Measurements from ENCODE around the gene PCED1B.
"Not testable (repeated sequence)": the region's sequence is repeated elsewhere in the genome, so short reads cannot be mapped to it uniquely, and the experiment has no call there.

The PCED1B gene

DNA sequence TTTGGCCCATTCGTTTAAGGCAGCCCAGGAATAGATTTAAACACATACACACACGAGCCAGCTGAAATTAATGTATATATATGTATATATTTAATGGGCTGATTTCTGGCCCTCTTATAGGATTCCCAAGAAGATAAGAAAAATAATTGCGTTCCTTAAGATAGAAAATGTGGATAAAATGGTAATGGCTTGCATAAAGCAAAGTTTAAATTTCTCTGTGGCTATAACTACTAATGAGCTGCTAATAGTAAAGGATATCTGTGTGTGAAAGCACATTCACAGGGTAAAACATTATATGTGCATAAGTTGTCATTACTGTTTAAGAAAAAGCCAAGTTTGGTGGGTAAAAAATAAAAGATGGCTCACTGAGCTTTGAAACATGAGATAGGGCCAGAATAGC lies 134.0 kb downstream of the PCED1B start:
- in situ Hi-C loops (cut with HindIII; ENCODE audit: low sequenced_read_pairs): no loop called here

DNA sequence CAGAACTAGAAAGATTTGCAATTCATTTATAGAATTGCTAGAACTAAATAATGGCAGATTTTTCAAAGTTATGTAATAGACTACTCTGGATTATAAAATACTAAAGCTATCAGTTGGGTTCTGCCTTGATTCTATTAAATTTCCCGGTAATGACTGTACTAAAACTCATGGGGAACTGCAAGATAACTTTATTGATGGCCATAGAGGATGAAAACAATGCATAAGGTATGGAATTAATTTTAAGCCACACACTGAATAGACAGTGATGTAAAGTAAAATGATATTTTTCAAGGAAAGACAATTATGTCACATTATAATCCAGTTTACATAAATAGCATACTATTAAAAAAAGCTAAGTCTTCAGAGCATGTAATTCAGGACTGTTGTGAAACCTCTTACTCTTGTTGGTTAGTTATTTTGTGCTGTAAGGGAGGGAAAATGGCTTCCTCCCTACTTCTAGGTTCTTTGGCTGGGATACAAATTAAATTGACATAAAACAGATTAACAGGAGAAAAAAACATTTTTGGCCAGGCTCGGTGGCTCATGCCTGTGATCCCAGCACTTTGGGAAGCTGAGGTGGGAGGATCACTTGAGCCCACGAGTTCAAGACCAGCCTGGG lies 134.7 kb downstream of the PCED1B start:
- DNase-seq (ENCODE audit: low read depth, low spot score): no peak
- H3K4me3 ChIP-seq (ENCODE audit: low read depth, low read length): no peak overlapping the region
- in situ Hi-C loops (cut with HindIII; ENCODE audit: low sequenced_read_pairs): no loop called here
- TF ChIP-seq, protein P1, sequence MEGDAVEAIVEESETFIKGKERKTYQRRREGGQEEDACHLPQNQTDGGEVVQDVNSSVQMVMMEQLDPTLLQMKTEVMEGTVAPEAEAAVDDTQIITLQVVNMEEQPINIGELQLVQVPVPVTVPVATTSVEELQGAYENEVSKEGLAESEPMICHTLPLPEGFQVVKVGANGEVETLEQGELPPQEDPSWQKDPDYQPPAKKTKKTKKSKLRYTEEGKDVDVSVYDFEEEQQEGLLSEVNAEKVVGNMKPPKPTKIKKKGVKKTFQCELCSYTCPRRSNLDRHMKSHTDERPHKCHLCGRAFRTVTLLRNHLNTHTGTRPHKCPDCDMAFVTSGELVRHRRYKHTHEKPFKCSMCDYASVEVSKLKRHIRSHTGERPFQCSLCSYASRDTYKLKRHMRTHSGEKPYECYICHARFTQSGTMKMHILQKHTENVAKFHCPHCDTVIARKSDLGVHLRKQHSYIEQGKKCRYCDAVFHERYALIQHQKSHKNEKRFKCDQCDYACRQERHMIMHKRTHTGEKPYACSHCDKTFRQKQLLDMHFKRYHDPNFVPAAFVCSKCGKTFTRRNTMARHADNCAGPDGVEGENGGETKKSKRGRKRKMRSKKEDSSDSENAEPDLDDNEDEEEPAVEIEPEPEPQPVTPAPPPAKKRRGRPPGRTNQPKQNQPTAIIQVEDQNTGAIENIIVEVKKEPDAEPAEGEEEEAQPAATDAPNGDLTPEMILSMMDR (IDR thresholded peaks at IDR 0.05; ENCODE audit: low read depth, low read length): no peak

More for the DNA sequence above, 134.0 kb downstream of the PCED1B start:
- TF ChIP-seq, protein P1 (IDR thresholded peaks at IDR 0.05; ENCODE audit: low read depth, low read length): no peak
- H3K4me3 ChIP-seq (ENCODE audit: low read depth, low read length): no peak overlapping the region
- no peak for DNase-seq (ENCODE audit: low read depth, low spot score)

- no peak for DNase-seq (ENCODE audit: low read depth, low spot score)
- no peak overlapping the region for H3K4me3 ChIP-seq (ENCODE audit: low read depth, low read length)
- TF ChIP-seq, protein P1 (IDR thresholded peaks at IDR 0.05; ENCODE audit: low read depth, low read length): no peak
- in situ Hi-C loops (cut with HindIII; ENCODE audit: low sequenced_read_pairs): no loop called here
These were observed 135.3 kb downstream of the PCED1B start for GRCh38 chr12:47214771-47215170.

DNA sequence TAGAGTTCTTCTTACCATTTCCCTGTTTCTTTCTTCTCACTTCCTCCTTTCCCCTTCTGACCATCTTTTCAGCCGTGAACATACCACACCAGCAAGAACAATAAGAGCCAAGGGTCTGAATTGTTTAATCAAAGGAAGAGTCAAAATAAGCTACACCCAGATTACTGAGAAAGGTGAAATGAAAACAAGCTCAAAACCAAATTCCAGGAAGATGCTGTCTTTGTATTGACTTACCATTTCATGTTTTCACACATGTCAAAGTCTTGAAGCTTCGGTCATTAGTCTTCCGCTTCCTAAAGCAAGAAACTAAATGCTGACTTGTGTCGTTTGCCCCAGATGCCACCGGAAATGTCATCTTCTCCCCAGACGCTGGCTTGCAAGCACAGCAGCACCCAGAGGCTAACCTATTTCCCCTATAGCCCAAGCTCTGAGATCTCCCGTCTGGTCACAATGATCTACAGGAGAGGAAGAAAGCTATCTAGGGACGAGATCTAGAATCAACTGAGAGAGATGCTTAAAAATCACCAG lies 136.8 kb downstream of the PCED1B start:
- TF ChIP-seq, protein P1 (IDR thresholded peaks at IDR 0.05; ENCODE audit: low read depth, low read length): no peak
- in situ Hi-C loops (cut with HindIII; ENCODE audit: low sequenced_read_pairs): no loop called here
- no peak overlapping the region for H3K4me3 ChIP-seq (ENCODE audit: low read depth, low read length)
- no peak for DNase-seq (ENCODE audit: low read depth, low spot score)

DNA sequence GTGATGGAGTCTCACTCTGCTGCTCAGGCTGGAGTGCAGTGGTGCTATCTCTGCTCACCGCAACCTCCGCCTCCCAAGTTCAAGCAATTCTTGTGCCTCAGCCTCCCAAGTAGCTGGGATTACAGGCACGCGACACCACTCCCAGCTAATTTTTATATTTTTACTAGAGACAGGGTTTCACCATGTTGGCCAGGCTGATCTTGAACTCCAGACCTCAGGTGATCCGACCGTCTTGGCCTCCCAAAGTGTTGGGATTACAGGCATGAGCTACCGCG lies 138.1 kb downstream of the PCED1B start:
- DNase-seq (ENCODE audit: low read depth, low spot score); in situ Hi-C loops (cut with HindIII; ENCODE audit: low sequenced_read_pairs); H3K4me3 ChIP-seq (ENCODE audit: low read depth, low read length): not testable (repeated sequence)

DNA sequence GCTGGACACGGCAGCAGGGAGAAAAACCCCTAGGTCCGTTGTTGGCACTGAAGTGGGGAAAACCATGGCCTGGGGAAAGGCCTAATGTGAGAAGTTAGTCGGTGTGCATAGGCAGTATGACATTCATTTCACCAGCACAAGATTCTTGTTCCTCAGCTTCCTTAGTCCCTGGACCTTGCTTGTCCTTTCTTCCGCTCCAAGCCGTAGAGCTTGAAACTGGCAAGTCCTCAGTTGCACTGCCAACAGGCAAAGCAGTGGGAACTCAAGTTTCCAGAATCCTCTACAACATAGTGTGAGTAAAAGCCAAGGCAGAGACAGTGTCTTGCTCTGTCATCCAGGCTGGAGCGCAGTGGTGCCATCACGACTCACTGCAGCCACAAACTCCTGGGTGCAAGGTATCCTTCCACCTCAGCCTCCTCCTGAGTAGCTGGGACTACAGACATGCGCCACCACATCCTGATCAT lies 138.8 kb downstream of the PCED1B start:
- in situ Hi-C loops (cut with HindIII; ENCODE audit: low sequenced_read_pairs): no loop called here
- TF ChIP-seq, protein P1 (IDR thresholded peaks at IDR 0.05; ENCODE audit: low read depth, low read length): no peak
- no peak overlapping the region for H3K4me3 ChIP-seq (ENCODE audit: low read depth, low read length)
- no peak for DNase-seq (ENCODE audit: low read depth, low spot score)

DNA sequence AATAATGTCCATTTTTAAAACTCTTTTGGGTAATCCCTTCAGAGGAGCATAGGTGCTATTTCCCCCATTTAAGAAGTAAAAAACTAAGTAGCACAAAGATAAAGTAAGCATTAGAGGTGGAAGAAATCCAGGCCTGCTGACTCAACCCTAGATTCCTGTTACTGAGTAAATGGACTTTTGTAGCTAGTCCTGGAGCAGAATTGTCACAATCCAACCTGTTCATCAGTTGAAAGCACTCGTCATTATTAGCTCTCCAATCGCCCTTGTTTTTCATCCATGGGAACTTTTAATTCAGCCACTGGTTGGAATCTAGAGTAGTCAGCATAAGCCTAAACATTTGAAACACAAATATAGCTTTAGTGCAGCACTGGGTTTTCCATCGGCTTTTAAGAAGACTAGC lies 139.8 kb downstream of the PCED1B start:
- TF ChIP-seq, protein P1 (IDR thresholded peaks at IDR 0.05; ENCODE audit: low read depth, low read length): no peak
- DNase-seq (ENCODE audit: low read depth, low spot score): peak; percentile 68
- H3K4me3 ChIP-seq (ENCODE audit: low read depth, low read length): no peak overlapping the region
- in situ Hi-C loops (cut with HindIII; ENCODE audit: low sequenced_read_pairs): no loop called here

Measured in astrocyte of the spinal cord (primary cell).